HG03460 (cell line): ENCODE results near the gene KCNE5.
"Not testable (repeated sequence)": the region's sequence is repeated elsewhere in the genome, so short reads cannot be mapped to it uniquely, and the experiment has no call there.

Experiments
- ATAC-seq: cut with Tn5 transposase; IDR thresholded peaks from one replicate; pipeline ENCODE4 v1.9.1; 2021; ENCODE audit not compliant: unreplicated experiment

KCNE5 gene

DNA sequence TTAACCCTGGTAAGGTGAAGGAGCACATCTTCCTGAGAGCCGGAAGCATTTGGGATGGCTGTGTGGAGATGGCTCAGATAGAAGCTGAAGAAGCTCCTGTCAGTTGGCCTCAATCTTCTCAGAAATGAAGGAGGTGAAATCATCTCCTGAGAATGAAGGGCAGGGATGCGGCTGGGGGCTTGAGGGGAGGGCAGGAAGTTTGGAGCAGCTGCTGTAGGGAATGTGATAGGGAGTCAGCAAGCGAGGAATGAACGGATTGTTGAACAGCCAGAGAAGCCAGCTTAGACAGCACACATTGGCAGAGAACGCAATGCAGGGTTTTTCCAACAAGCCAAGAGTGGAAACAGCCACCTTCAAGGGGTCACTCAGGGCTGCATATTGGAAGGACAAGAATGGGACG, 10.0 kb downstream of the KCNE5 start:
- no peak for ATAC-seq

DNA sequence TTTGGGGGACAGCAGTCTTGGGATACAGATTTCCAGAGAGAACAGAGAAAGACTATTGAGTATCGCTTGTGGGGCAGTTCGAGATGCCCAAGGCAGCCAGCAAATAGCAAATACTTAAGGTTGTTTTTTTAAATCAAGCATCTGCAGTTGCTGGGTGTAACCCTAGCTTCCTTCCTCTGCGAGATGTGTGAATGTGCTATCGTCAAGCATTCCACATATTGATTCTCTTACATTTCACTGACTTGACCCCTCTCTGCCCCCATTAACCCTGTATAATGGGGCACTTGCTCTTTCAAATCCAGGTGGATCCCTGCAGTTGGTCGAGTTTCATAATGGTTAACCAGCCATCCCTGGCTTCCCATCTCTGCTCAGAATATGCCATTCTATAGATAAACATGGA, 23.5 kb downstream of the KCNE5 start:
- ATAC-seq: no peak

DNA sequence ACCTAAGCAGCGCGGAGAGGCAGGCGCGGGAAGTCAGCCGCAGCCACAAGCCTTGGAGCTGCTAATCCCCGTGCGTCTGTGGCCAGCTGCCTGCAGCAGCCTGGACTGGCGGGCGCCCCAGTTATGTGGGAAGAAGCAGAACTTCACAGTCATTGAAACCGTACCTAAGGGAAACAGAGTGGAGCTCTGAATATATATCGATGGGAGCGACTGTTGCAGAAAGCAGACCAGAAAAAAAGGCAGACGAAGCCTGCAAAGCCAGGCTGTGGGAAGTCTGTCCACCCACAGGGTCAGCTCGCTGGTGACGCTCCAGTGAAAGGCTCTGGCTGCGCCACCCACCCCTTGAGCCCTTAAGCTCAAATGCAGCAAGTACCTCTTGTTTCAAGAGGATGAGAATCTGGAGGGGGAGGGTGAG, 24.7 kb downstream of the KCNE5 start:
- ATAC-seq: no peak

DNA sequence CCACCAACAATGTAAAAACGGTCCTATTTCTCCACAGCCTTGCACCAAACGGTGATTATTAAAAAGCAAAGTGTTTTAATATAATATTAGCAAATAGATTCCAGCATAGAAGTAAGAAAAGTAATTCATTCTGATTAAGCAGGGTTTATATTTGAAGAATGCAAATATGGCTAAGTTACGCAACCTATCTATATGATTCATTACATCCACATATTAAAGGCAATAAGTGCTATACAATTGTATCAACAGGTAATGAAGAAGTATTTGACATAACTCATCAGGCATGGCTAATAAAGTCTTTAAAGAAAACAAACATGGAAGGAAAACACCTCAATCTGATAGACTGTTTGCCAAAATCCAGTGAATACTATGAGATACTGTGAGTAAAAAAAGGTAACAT, 29.0 kb downstream of the KCNE5 start:
- ATAC-seq: no peak

DNA sequence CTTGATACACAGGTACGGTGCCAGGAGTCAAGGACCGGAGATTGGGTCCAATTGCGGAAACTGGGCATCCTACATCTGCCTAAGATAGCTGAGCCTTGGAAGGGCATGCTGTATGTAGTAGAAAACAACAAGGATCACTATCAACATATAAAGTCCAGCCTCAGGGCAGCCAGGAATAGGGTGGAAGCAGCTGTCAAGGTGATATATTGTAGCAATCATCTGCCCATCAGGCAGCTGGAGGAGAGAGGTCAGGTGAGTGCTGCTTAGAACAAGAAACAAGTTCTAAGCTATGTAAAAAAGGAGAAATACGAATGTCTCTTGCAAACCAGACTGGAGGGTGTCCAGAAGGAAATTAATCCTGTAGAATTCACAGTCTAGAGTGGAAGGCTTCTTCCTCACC, 34.8 kb downstream of the KCNE5 start:
- no peak for ATAC-seq

DNA sequence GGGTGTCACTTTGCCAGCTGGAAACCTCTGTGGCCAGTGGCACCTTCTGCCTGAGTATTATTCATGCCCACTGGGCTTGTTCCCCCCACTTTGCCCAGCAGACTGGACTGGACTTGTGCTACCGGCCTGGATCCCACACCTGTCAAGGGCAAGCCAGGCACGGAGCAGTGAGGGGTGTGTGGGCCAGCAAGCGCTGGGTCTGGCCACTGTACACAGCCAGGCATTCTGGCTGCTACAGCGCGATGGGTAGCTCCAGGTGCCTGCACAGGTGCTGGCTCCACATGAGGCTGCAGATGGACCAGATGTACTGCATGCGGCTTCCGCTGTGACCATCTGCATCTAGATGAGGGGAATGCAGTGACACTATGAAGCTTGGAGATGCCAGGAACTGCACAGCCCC, 39.5 kb downstream of the KCNE5 start:
- ATAC-seq: no peak

DNA sequence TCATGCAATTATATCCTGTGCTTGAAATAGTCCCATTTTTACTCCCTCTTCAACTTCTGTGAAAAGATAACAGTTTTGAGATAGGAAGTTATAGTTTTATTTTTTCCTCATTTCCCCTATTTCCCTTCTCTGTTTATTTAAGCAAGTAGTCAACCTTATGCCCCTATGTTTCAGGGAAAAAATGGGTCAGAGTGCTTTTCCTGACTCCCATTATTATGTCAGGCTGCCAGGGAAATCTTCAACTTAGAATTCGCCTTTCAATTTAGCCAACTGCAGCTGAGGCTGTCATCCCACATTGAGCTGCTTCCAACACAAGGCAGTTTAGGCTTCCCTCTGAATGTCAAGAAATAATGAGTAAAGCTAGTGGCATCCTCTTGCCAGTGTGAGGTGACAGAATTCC, 46.1 kb downstream of the KCNE5 start:
- ATAC-seq: no peak

DNA sequence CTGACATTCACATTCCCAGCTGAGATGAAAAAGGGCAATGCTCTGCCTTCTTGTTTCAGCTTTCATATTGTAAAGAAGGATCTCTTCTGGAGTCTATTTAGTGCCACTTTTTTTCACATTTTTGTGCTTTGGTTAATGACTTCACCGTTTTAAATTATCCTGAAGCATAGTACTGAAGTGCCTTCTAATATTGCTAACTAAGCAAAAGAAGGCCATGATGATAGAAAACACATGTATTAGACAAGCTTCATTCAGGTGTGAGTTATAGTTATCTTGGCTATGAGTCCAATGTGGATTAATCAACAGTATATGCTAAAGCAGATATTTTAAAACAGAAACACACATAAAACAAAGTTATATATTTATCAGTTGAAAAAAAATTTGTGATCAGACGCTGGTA, 47.9 kb downstream of the KCNE5 start:
- ATAC-seq: no peak

DNA sequence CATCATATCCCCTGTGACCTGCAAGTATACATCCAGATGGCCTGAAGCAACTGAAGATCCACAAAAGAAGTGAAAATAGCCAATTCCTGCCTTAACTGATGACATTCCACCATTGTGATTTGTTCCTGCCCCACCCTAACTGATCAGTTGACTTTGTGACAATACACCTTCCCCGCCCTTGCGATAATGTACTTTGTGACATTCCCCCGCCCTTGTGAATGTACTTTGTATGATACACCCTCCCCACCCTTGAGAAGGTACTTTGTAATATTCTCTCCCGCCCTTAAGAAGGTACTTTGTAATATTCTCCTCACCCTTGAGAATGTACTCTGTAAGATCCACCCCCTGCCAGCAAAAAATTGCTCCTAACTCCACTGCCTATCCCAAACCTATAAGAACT, 48.9 kb downstream of the KCNE5 start:
- ATAC-seq: not testable (repeated sequence)
